Spleen (tissue), 11 donors: ENCODE results near the gene BPIFB2. TPM values are rescaled to one million over a fixed set of nuclear protein-coding genes. Genes with fewer than 3 reads are reported as not detected.

Source experiments
- DNase-seq: peaks from one replicate; pipeline ENCODE4 v3.0.0-alpha.2; 2020
- H3K27ac ChIP-seq, 8 donors: fragments of 200-600 bp; sonication (generic) in 7 of 8; 1 replicate in 4 of 8; 2 replicates in 4 of 8; pipeline versions ENCODE4 v1.5.0 to v1.8.0; 2016 to 2021; ENCODE audit warnings: inconsistent platforms in 4 of 8, mild to moderate bottlenecking in 4 of 8, moderate library complexity in 1 of 8
- H3K27me3 ChIP-seq, 7 donors: fragments of 200-600 bp; sonication (generic) in 6 of 7; replicated peaks in 1 of 7; 1 replicate in 4 of 7; 2 replicates in 3 of 7; pipeline versions ENCODE4 v1.5.0 to v1.8.0; 2016 to 2021; ENCODE audit warnings: inconsistent platforms in 3 of 7, mild to moderate bottlenecking in 1 of 7
- H3K36me3 ChIP-seq, 6 donors: fragments of 200-600 bp; sonication (generic) in 5 of 6; 1 replicate in 4 of 6; 2 replicates in 2 of 6; pipeline versions ENCODE4 v1.5.0 to v1.8.0; 2016 to 2021; ENCODE audit warnings: inconsistent platforms in 2 of 6
- H3K4me1 ChIP-seq, 6 donors: fragments of 200-600 bp; sonication (generic) in 5 of 6; 1 replicate in 3 of 6; 2 replicates in 3 of 6; pipeline versions ENCODE4 v1.5.0 to v1.8.0; 2016 to 2021; ENCODE audit warnings: inconsistent platforms in 3 of 6
- H3K4me3 ChIP-seq, 8 donors: fragments of 200-600 bp; sonication (generic) in 7 of 8; 1 replicate in 4 of 8; 2 replicates in 4 of 8; pipeline versions ENCODE4 v1.5.0 to v1.8.0; 2016 to 2021; ENCODE audit warnings: inconsistent platforms in 4 of 8, mild to moderate bottlenecking in 4 of 8, moderate library complexity in 2 of 8
- H3K9me3 ChIP-seq, 8 donors: fragments of 200-600 bp; sonication (generic) in 7 of 8; 1 replicate in 4 of 8; 2 replicates in 4 of 8; pipeline versions ENCODE4 v1.5.0 to v1.8.0; 2016 to 2021; ENCODE audit warnings: inconsistent platforms in 4 of 8
- CTCF ChIP-seq, 11 experiments: fragments of 200-600 bp in 7 of 11; fragments of 450-650 bp in 4 of 11; sonication (generic) in 4 of 11; IDR thresholded peaks in 8 of 11; conservative IDR thresholded peaks in 3 of 11; 1 replicate in 7 of 11; 2 replicates in 4 of 11; pipeline versions ENCODE4 v1.4.0 to v1.8.0; 2016 to 2021; ENCODE audit warnings: antibody characterized with exemption in 11 of 11, inconsistent platforms in 4 of 11, mild to moderate bottlenecking in 1 of 11
- POLR2A ChIP-seq, 3 donors: fragments of 450-650 bp; IDR thresholded peaks; one replicate each; pipeline ENCODE4 v1.5.1; 2017; ENCODE audit warnings: antibody characterized with exemption in 3 of 3, mild to moderate bottlenecking in 1 of 3
- POLR2AphosphoS5 ChIP-seq, 3 donors: sonication (generic); formaldehyde crosslinking; IDR thresholded peaks; one replicate each; pipeline ENCODE4 v1.5.1; 2017; ENCODE audit warnings: antibody characterized with exemption in 3 of 3
- WGBS, 5 donors: extraction: QIAGEN DNeasy Blood & Tissue Kit in 3 of 5; methylation state at CpG; one replicate each; pipeline versions ENCODE4 v1.1.5 to v1.1.7; 2013 to 2018; 5-methylcytosine and 5-hydroxymethylcytosine counted together
- intact Hi-C: fragments of 100-400 bp; cut with DNase I; formaldehyde crosslinking; loops from one replicate; pipeline ENCODE4 v1.15.0; 2023; ENCODE audit warnings: low total_unique reads
- polyA plus RNA-seq, 3 donors: library from polyadenylated mRNA; stranded (reverse); fragments of 200-250 nt; gene quantifications; one replicate each; pipeline ENCODE4 v1.2.1, GENCODE V29; 2013
- total RNA-seq, 7 donors: library from RNA; depleted of rRNA in 3 of 7; stranded (reverse); fragments of >200 nt in 3 of 7; fragmentation: NEBNext Ultra II Directional in 4 of 7; extraction: Animal tissue kit (Norgen Biotek cat#: 25700) in 4 of 7; gene quantifications; one replicate each; pipeline versions ENCODE4 v1.1.0 to v1.2.1, GENCODE V29; 2016 to 2021
- donor health status: healthy with polysubstance abuse.
- donor health status: DM: no; HTN: no; CAD: no; lungs with moderate emphysema.
- donor health status: DM: no; HTN: no; CAD: no.
- donor health status: Bipolar disorder and iron deficiency.
- donor health status: healthy.
- donor health status: DM: no; HTN: no; CAD: no.
- donor health status: DM: yes; HTN: yes; CAD: no.

Gene BPIFB2
- total and polyA plus RNA-seq, 10 donors = not detected

GRCh38 chr20:32987044-32987825 lies 20.3 kb upstream of the BPIFB2 start:
- TF ChIP-seq POLR2AphosphoS5 (IDR thresholded peaks at IDR 0.05) (no peak), CTCF (IDR thresholded peaks at IDR 0.05 in 8 of 11, conservative IDR thresholded peaks at IDR 0.05 in 3 of 11) (no peak), POLR2A (IDR thresholded peaks at IDR 0.05) (no peak)
- DNase-seq = peak; percentile 34
- Histone ChIP-seq H3K4me1 (peaks cover 0 to 10% (median 0%) of the 10 kb centered on the region in 6 donors), H3K4me3 (no peak overlapping the region), H3K36me3 (no peaks in the 10 kb centered on the region), H3K27me3 (peaks cover 0 to 14% (median 0%) of the 10 kb centered on the region in 7 donors), H3K27ac (no peak overlapping the region), H3K9me3 (no peaks in the 10 kb centered on the region)
- intact Hi-C loops = no loop called here
- WGBS, 5 donors = 88 to 98% (median 91%) methylated on average over 11 of the region's 11 CpGs

GRCh38 chr20:32988008-32988407 lies 19.5 kb upstream of the BPIFB2 start:
- no peak overlapping the region for H3K4me3 ChIP-seq
- DNase-seq = peak; percentile 35
- 75 to 84% (median 82%) methylated on average over 13 to 16 of the region's 16 CpGs for WGBS, 5 donors
- H3K9me3 ChIP-seq = no peaks in the 10 kb centered on the region
- peaks cover 0 to 14% (median 0%) of the 10 kb centered on the region in 7 donors for H3K27me3 ChIP-seq
- H3K4me1 ChIP-seq = peaks cover 0 to 14% (median 0%) of the 10 kb centered on the region in 6 donors
- intact Hi-C loops = no loop called here
- no peak for TF ChIP-seq POLR2AphosphoS5 (IDR thresholded peaks at IDR 0.05)
- no peak for TF ChIP-seq POLR2A (IDR thresholded peaks at IDR 0.05)
- TF ChIP-seq CTCF (IDR thresholded peaks at IDR 0.05 in 8 of 11, conservative IDR thresholded peaks at IDR 0.05 in 3 of 11) = no peak
- H3K27ac ChIP-seq = no peak overlapping the region
- H3K36me3 ChIP-seq = no peaks in the 10 kb centered on the region

- TF ChIP-seq POLR2A (IDR thresholded peaks at IDR 0.05) = no peak
- TF ChIP-seq CTCF (IDR thresholded peaks at IDR 0.05 in 8 of 11, conservative IDR thresholded peaks at IDR 0.05 in 3 of 11) = no peak
- no peak for TF ChIP-seq POLR2AphosphoS5 (IDR thresholded peaks at IDR 0.05)
- Histone ChIP-seq H3K27ac (no peak overlapping the region), H3K4me3 (no peak overlapping the region), H3K36me3 (no peaks in the 10 kb centered on the region), H3K9me3 (peaks cover 0 to 3% (median under 1%) of the 10 kb centered on the region in 8 donors), H3K27me3 (peaks cover 0 to 14% (median 0%) of the 10 kb centered on the region in 7 donors), H3K4me1 (peaks cover 0 to 14% (median 0%) of the 10 kb centered on the region in 6 donors)
- intact Hi-C loops = no loop called here
- 89 to 94% (median 91%) methylated on average over 14 of the region's 14 CpGs for WGBS, 5 donors
- DNase-seq = peak; percentile 48
These were observed 17.8 kb upstream of the BPIFB2 start for GRCh38 chr20:32989507-32990283.

- Histone ChIP-seq H3K4me3 (no peak overlapping the region), H3K9me3 (peaks cover 0 to 10% (median 7%) of the 10 kb centered on the region in 8 donors), H3K36me3 (no peaks in the 10 kb centered on the region), H3K27ac (no peak overlapping the region), H3K27me3 (peaks cover 0 to 14% (median 0%) of the 10 kb centered on the region in 7 donors), H3K4me1 (peaks cover 0 to 14% (median 0%) of the 10 kb centered on the region in 6 donors)
- TF ChIP-seq CTCF (IDR thresholded peaks at IDR 0.05 in 8 of 11, conservative IDR thresholded peaks at IDR 0.05 in 3 of 11) = no peak
- no peak for TF ChIP-seq POLR2A (IDR thresholded peaks at IDR 0.05)
- TF ChIP-seq POLR2AphosphoS5 (IDR thresholded peaks at IDR 0.05) = no peak
- intact Hi-C loops = no loop called here
- DNase-seq = no peak
- WGBS, 5 donors = 75 to 87% (median 82%) methylated on average over 3 of the region's 3 CpGs
These were observed 17.1 kb upstream of the BPIFB2 start for GRCh38 chr20:32990426-32990825.
